Upper lobe of right lung (tissue), 1 donor: ENCODE data around the gene CCDC102B. TPM values are rescaled to one million over a fixed set of nuclear protein-coding genes. Genes with fewer than 3 reads are reported as not detected.

ENCODE experiments used
- ATAC-seq: fragments of 200-7000 bp; cut with Tn5 transposase; one replicate; pipeline ENCODE4 v1.9.1; 2020; ENCODE audit warnings: mild to moderate bottlenecking, moderate library complexity
- DNase-seq: peaks from one replicate; pipeline ENCODE4 v3.0.0-alpha.2; 2020
- H3K27ac ChIP-seq: fragments of 200-600 bp; one replicate; pipeline ENCODE4 v1.8.0; 2022
- H3K27me3 ChIP-seq: fragments of 200-600 bp; one replicate; pipeline ENCODE4 v1.8.0; 2022; ENCODE audit warnings: mild to moderate bottlenecking
- H3K36me3 ChIP-seq: fragments of 200-600 bp; one replicate; pipeline ENCODE4 v1.8.0; 2022
- H3K4me1 ChIP-seq: fragments of 200-600 bp; one replicate; pipeline ENCODE4 v1.8.0; 2022
- H3K4me3 ChIP-seq: fragments of 200-600 bp; one replicate; pipeline ENCODE4 v1.8.0; 2022; ENCODE audit warnings: mild to moderate bottlenecking
- H3K9me3 ChIP-seq: fragments of 200-600 bp; one replicate; pipeline ENCODE4 v1.8.0; 2022
- CTCF ChIP-seq: fragments of 200-600 bp; IDR thresholded peaks from one replicate; pipeline ENCODE4 v1.8.0; 2022; ENCODE audit warnings: antibody characterized with exemption
- intact Hi-C: fragments of 100-400 bp; cut with DNase I; formaldehyde crosslinking; loops from one replicate; pipeline ENCODE4 v1.11.0; 2022
- total RNA-seq: library from RNA; stranded (reverse); fragmentation: NEBNext Ultra II Directional; extraction: Animal tissue kit (Norgen Biotek cat#: 25700); gene quantifications from one replicate; pipeline ENCODE4 v1.2.1, GENCODE V29; 2021
- donor health status: DM: no; HTN: yes; CAD: no; lungs with severe emphysema.

CCDC102B gene
- total RNA-seq, 1 donor from 2014 or later, result 43.7 TPM

GRCh38 chr18:68769461-68769860 lies 28.4 kb upstream of the CCDC102B start:
- TF ChIP-seq CTCF, result no peak
- no peak for DNase-seq
- no peak overlapping the region for H3K4me3 ChIP-seq
- no peaks in the 10 kb centered on the region for H3K27me3 ChIP-seq
- H3K9me3 ChIP-seq, result no peaks in the 10 kb centered on the region
- ATAC-seq, result no peak
- no peaks in the 10 kb centered on the region for H3K4me1 ChIP-seq
- intact Hi-C loops, result no loop called here
- no peak overlapping the region for H3K27ac ChIP-seq
- no peaks in the 10 kb centered on the region for H3K36me3 ChIP-seq

GRCh38 chr18:68772268-68772667 lies 25.6 kb upstream of the CCDC102B start:
- no peaks in the 10 kb centered on the region for H3K9me3 ChIP-seq
- ATAC-seq, result no peak
- no peaks in the 10 kb centered on the region for H3K4me1 ChIP-seq
- intact Hi-C loops, result no loop called here
- TF ChIP-seq CTCF, result no peak
- no peak overlapping the region for H3K27ac ChIP-seq
- H3K4me3 ChIP-seq, result no peak overlapping the region
- no peaks in the 10 kb centered on the region for H3K36me3 ChIP-seq
- no peaks in the 10 kb centered on the region for H3K27me3 ChIP-seq
- no peak for DNase-seq

- TF ChIP-seq CTCF, result no peak
- intact Hi-C loops, result no loop called here
- Histone ChIP-seq H3K4me1 (no peaks in the 10 kb centered on the region), H3K27me3 (no peaks in the 10 kb centered on the region), H3K4me3 (no peak overlapping the region), H3K27ac (no peak overlapping the region), H3K36me3 (no peaks in the 10 kb centered on the region), H3K9me3 (no peaks in the 10 kb centered on the region)
- no peak for DNase-seq
- ATAC-seq, result no peak
These were observed 19.5 kb upstream of the CCDC102B start for GRCh38 chr18:68778280-68778886.

- no peaks in the 10 kb centered on the region for H3K36me3 ChIP-seq
- H3K27me3 ChIP-seq, result no peaks in the 10 kb centered on the region
- H3K4me3 ChIP-seq, result no peak overlapping the region
- H3K9me3 ChIP-seq, result no peaks in the 10 kb centered on the region
- no peaks in the 10 kb centered on the region for H3K4me1 ChIP-seq
- intact Hi-C loops, result no loop called here
- no peak for TF ChIP-seq CTCF
- ATAC-seq, result peak; percentile 34
- no peak for DNase-seq
- H3K27ac ChIP-seq, result no peak overlapping the region
These were observed 18.7 kb upstream of the CCDC102B start for GRCh38 chr18:68779169-68779568.

DNA sequence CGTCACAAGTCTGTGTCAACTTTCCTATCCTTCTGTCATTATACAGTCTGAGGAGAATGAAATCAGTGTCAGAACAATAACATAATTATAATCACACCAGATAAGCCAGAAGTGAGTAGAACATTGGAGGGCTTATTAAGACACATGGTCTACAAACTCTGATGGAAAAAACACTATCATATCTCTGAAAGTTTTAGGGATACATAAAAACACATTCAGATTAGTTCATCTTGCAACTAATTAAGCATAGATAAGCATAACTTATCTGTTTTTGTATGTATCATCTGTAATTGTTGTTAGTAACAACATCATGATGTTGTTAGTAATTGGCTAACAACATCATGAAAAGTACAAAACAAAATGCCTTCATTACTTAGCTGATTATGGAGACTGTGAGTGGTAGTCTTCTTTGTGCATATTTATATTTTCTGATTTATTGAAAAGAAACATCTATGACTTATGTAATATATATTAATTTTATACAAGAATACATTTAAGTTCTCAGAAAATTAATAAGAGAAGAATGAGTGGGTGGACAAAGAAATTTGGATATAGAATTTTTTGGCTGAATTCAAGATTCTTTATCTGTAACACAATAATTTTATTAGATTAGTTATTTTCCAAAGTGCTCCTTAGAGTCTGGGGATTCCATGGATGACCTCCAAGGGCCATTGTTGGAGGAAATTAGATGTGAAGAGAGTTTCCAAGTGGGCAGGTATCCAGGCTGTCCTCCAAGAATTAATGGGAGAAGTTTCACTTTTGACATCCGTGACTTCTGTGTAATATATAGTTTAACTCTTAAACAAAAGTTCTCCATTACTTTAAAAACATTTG lies 16.9 kb upstream of the CCDC102B start:
- intact Hi-C loops, result no loop called here
- H3K27ac ChIP-seq, result no peak overlapping the region
- H3K27me3 ChIP-seq, result no peaks in the 10 kb centered on the region
- H3K4me3 ChIP-seq, result no peak overlapping the region
- DNase-seq, result no peak
- H3K9me3 ChIP-seq, result no peaks in the 10 kb centered on the region
- no peaks in the 10 kb centered on the region for H3K36me3 ChIP-seq
- H3K4me1 ChIP-seq, result no peaks in the 10 kb centered on the region
- ATAC-seq, result no peak
- no peak for TF ChIP-seq CTCF
